Esophagus squamous epithelium (tissue), 5 donors: ENCODE results near the gene PNP. TPM values are rescaled to one million over a fixed set of nuclear protein-coding genes. Genes with fewer than 3 reads are reported as not detected.
"Not testable (repeated sequence)": the region's sequence is repeated elsewhere in the genome, so short reads cannot be mapped to it uniquely, and the experiment has no call there.

Experiments used
- DNase-seq: peaks from one replicate; lab custom pipeline; 2025; lab: John Stamatoyannopoulos, UW
- H3K27ac ChIP-seq, 4 donors: fragments of 200-600 bp; sonication (generic); one replicate each; pipeline ENCODE4 v1.5.1; 2016 to 2019; ENCODE audit warnings: mild to moderate bottlenecking in 1 of 4
- H3K27me3 ChIP-seq, 4 donors: fragments of 200-600 bp; sonication (generic); 1 replicate in 3 of 4; 2 replicates in 1 of 4; pipeline versions ENCODE4 v1.5.1 to v1.6.0; 2017 to 2021; ENCODE audit warnings: antibody characterized with exemption in 1 of 4
- H3K36me3 ChIP-seq, 3 donors: fragments of 200-600 bp; sonication (generic); one replicate each; pipeline ENCODE4 v1.5.1; 2016 to 2019
- H3K4me1 ChIP-seq, 3 donors: fragments of 200-600 bp; sonication (generic); one replicate each; pipeline ENCODE4 v1.5.1; 2017 to 2019
- H3K4me3 ChIP-seq, 4 donors: fragments of 200-600 bp; sonication (generic); 1 replicate in 3 of 4; 2 replicates in 1 of 4; pipeline ENCODE4 v1.5.1; 2016 to 2019; ENCODE audit warnings: mild to moderate bottlenecking in 2 of 4, moderate library complexity in 1 of 4
- H3K9me3 ChIP-seq, 3 donors: fragments of 200-600 bp; sonication (generic); one replicate each; pipeline ENCODE4 v1.5.1; 2016 to 2019
- POLR2A ChIP-seq, 4 donors: fragments of 450-650 bp; IDR thresholded peaks; one replicate each; pipeline ENCODE4 v1.6.1; 2017; ENCODE audit warnings: antibody characterized with exemption in 4 of 4, mild to moderate bottlenecking in 4 of 4, moderate library complexity in 3 of 4
- WGBS, 2 donors: methylation state at CpG; one replicate each; pipeline ENCODE4 v1.1.5; 2018; 5-methylcytosine and 5-hydroxymethylcytosine counted together
- intact Hi-C: fragments of 100-400 bp; cut with DNase I; formaldehyde crosslinking; loops from one replicate; pipeline ENCODE4 v1.15.0; 2022
- total RNA-seq, 4 donors: library from RNA; depleted of rRNA; stranded (reverse); fragments of >200 nt; gene quantifications; one replicate each; pipeline ENCODE4 v1.1.0, GENCODE V29; 2016
- TF ChIP-seq, protein P1 (sequence below), 6 experiments: fragments of 450-650 bp in 4 of 6; fragments of 200-600 bp in 2 of 6; sonication (generic) in 2 of 6; IDR thresholded peaks; one replicate each; pipeline ENCODE4 v1.5.1; 2016 to 2019; ENCODE audit warnings: antibody characterized with exemption in 6 of 6, mild to moderate bottlenecking in 4 of 6, moderate library complexity in 4 of 6
- donor health status: DM: yes; HTN: yes; CAD: no.

Gene PNP
- total RNA-seq, 4 donors from 2014 or later: 84.4 to 155 (median 104) TPM

DNA sequence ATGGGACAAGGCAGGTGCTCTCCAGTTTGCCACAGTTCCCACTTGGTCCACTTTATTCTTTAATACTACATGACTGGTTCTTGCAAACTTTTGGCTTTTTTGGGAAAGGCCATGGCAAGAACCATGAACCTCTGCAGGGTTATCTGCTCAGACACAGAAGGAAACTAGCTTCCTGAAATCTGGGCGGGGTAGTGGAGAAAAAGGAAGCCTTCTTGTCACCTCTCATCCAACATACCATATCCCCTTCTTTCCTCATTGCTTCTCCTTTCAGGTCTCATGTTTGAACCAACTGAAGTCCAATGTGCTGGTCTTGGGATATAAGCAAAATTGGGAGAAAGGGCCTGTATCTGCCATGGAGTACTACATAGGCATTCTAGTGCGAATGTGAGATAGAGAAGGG, 27.7 kb upstream of the PNP start:
- no peaks in the 10 kb centered on the region for H3K4me1 ChIP-seq
- H3K27me3 ChIP-seq: peaks cover 0 to 7% (median 0%) of the 10 kb centered on the region in 4 donors
- intact Hi-C loops: no loop called here
- 76 to 84% methylated on average over 2 of the region's 2 CpGs for WGBS, 2 donors
- H3K27ac ChIP-seq: no peak overlapping the region
- no peaks in the 10 kb centered on the region for H3K9me3 ChIP-seq
- no peak overlapping the region for H3K4me3 ChIP-seq
- DNase-seq: no peak
- TF ChIP-seq, protein P1, sequence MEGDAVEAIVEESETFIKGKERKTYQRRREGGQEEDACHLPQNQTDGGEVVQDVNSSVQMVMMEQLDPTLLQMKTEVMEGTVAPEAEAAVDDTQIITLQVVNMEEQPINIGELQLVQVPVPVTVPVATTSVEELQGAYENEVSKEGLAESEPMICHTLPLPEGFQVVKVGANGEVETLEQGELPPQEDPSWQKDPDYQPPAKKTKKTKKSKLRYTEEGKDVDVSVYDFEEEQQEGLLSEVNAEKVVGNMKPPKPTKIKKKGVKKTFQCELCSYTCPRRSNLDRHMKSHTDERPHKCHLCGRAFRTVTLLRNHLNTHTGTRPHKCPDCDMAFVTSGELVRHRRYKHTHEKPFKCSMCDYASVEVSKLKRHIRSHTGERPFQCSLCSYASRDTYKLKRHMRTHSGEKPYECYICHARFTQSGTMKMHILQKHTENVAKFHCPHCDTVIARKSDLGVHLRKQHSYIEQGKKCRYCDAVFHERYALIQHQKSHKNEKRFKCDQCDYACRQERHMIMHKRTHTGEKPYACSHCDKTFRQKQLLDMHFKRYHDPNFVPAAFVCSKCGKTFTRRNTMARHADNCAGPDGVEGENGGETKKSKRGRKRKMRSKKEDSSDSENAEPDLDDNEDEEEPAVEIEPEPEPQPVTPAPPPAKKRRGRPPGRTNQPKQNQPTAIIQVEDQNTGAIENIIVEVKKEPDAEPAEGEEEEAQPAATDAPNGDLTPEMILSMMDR (IDR thresholded peaks at IDR 0.05): no peak
- TF ChIP-seq POLR2A (IDR thresholded peaks at IDR 0.05): no peak
- H3K36me3 ChIP-seq: peaks cover 0 to 19% (median 6%) of the 10 kb centered on the region in 3 donors

DNA sequence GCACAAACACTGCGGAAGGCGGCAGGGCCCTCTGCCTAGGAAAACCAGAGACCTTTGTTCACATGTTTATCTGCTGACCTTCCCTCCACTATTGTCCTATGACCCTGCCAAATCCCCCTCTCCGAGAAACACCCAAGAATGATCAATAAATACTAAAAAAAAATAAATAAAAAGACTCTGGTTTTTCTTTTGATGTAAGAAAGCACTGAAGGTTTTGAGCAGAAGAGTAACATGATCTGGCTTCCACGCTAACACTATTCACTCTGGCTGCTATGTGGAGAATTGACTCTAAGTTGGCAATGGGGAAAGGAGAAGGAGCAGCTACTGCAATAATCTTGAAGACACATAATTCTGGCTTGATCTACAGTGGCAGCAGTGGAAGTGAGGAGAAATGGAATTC, 25.6 kb upstream of the PNP start:
- H3K9me3 ChIP-seq, intact Hi-C loops, H3K4me3 ChIP-seq, H3K27ac ChIP-seq, H3K27me3 ChIP-seq, DNase-seq, H3K4me1 ChIP-seq: not testable (repeated sequence)
- WGBS, 2 donors: 86 to 92% methylated on average over 2 of the region's 4 CpGs
- H3K36me3 ChIP-seq: peaks cover 12 to 41% (median 26%) of the 10 kb centered on the region in 3 donors

GRCh38 chr14:20446889-20447288, 22.3 kb upstream of the PNP start:
- no peak overlapping the region for H3K4me3 ChIP-seq
- H3K27ac ChIP-seq: no peak overlapping the region
- no peaks in the 10 kb centered on the region for H3K4me1 ChIP-seq
- WGBS, 2 donors: 92 to 94% methylated on average over 5 of the region's 5 CpGs
- intact Hi-C loops: no loop called here
- no peak for TF ChIP-seq POLR2A (IDR thresholded peaks at IDR 0.05)
- TF ChIP-seq, protein P1 (IDR thresholded peaks at IDR 0.05): no peak
- DNase-seq: no peak
- no peaks in the 10 kb centered on the region for H3K27me3 ChIP-seq
- H3K9me3 ChIP-seq: no peaks in the 10 kb centered on the region
- peaks cover 17 to 73% (median 56%) of the 10 kb centered on the region in 3 donors for H3K36me3 ChIP-seq

DNA sequence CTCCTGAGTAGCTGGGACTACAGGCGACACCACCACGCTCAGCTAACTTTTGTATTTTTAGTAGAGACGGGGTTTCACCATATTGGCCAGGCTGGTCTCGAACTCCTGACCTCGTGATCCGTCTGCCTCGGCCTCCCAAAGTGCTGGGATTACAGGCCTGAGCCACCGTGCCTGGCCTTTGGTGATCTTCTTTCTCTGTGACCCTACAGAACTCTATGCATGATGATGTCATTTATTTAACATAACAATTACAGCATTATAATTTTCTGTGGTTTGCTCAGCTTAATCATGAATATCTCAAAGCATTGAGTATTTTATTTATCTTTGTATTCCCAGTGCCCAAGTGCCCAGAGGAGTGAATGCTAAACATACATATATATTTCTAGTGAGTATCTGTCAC, 16.4 kb upstream of the PNP start:
- H3K27me3 ChIP-seq, intact Hi-C loops, H3K4me3 ChIP-seq, H3K27ac ChIP-seq, DNase-seq, H3K9me3 ChIP-seq: not testable (repeated sequence)
- peaks cover 15 to 39% (median 20%) of the 10 kb centered on the region in 3 donors for H3K4me1 ChIP-seq
- 89% methylated on average over 8 of the region's 8 CpGs for WGBS, 2 donors
- H3K36me3 ChIP-seq: peaks cover 24 to 66% (median 55%) of the 10 kb centered on the region in 3 donors

DNA sequence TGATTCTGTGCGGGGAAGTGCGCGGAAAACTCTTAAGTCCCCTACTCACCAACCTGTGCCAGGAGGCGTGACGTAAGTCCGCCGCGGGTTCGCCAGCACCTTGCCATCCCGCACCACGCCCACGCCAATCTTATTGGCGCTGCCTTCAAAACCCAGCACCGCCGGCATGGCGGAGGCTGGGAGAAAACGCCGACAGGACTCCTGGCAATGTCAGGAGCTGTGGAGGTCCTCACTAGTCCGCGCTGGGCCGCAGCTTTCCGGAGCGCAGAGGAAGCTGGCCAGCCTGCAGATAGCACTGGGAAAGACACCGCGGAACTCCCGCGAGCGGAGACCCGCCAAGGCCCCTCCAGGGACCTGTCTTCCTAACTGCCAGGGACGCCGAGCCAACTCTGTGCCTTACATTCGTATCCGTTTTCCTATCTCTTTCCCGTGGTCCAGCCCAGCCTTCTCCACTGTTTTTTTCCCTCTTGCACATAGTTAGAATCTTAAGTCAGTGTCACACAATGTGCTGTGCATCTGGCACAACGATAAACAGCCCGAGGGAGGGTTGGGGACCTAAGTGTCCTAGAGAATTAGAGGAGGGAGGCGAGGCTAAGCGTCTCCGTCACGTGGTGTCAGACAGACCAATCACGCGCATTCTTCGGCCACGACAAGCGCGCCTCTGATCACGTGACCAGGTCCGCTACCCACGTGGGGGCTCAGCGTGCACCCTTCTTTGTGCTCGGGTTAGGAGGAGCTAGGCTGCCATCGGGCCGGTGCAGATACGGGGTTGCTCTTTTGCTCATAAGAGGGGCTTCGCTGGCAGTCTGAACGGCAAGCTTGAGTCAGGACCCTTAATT, 14.5 kb upstream of the PNP start, which contains the start of the genes APEX1 and OSGEP:
TSS of gene APEX1 (plus strand) at position 711 of the 839 bp plus-strand sequence. CDS start 420 bp downstream, outside the sequence.
TSS of gene OSGEP (minus strand) at position 297 of the 839 bp plus-strand sequence. CDS start at position 168, 129 bp downstream.
- peaks cover 25 to 66% (median 55%) of the 10 kb centered on the region in 3 donors for H3K36me3 ChIP-seq
- no peaks in the 10 kb centered on the region for H3K9me3 ChIP-seq
- peaks cover 18 to 58% (median 23%) of the 10 kb centered on the region in 3 donors for H3K4me1 ChIP-seq
- DNase-seq: peak; percentile 94
- peak within 1 kb of the TSS; percentile 85 to 98 (median 96) for H3K27ac ChIP-seq
- intact Hi-C loops: loop anchor here (5.0 kb wide), 1 partner anchor 107 kb away; no protein-coding TSS in a partner anchor
- H3K27me3 ChIP-seq: no peaks in the 10 kb centered on the region
- 0% methylated on average over 14 to 40 of the region's 56 CpGs for WGBS, 2 donors
- peak within 1 kb of the TSS; percentile 55 to 95 (median 84) for H3K4me3 ChIP-seq
- peak in 3 of 4 donors; percentile 55 to 82 (median 67) for TF ChIP-seq POLR2A (IDR thresholded peaks at IDR 0.05)
- TF ChIP-seq, protein P1 (IDR thresholded peaks at IDR 0.05): no peak
